MCF 10A (cell line): ENCODE measurements around the gene PRKCZ. TPM values are rescaled to one million over a fixed set of nuclear protein-coding genes. Genes with fewer than 3 reads are reported as not detected.

ENCODE experiments used
- BruUV-seq: library from RNA; stranded (reverse); fragments of 400-500 nt; replicated peaks from 2 replicates; lab custom pipeline; 2021; lab: Mats Ljungman, UMichigan
- CTCF ChIA-PET: fragments of 300-600 bp; sonication (Branson Sonifier 250); formaldehyde crosslinking; extraction: SDS; loops from one replicate; lab custom pipeline; 2021; ENCODE audit warnings: antibody characterized with exemption, inconsistent platforms; lab: Yijun Ruan, JAX
- POLR2A ChIA-PET: fragments of 300-600, 350-650 bp; sonication (Branson Sonifier 250); formaldehyde crosslinking; extraction: SDS; loops from one replicate; lab custom pipeline; 2020; ENCODE audit warnings: antibody characterized with exemption, inconsistent platforms; lab: Yijun Ruan, JAX
- DNase-seq: peaks from one replicate; pipeline ENCODE4 v3.0.0-alpha.2; 2018; ENCODE audit not compliant: unreplicated experiment
- H3K27ac Mint-ChIP-seq: one replicate; pipeline ENCODE4 v1.8.0; 2022; ENCODE audit warnings: mild to moderate bottlenecking, low read depth, mixed read lengths; ENCODE audit not compliant: unreplicated experiment
- H3K27me3 Mint-ChIP-seq: one replicate; pipeline ENCODE4 v1.8.0; 2022; ENCODE audit warnings: mixed read lengths; ENCODE audit not compliant: insufficient read depth, unreplicated experiment
- H3K36me3 Mint-ChIP-seq: one replicate; pipeline ENCODE4 v1.8.0; 2022; ENCODE audit warnings: mild to moderate bottlenecking, moderate library complexity, mixed read lengths; ENCODE audit not compliant: insufficient read depth, unreplicated experiment
- H3K4me1 Mint-ChIP-seq: one replicate; pipeline ENCODE4 v1.8.0; 2022; ENCODE audit warnings: mixed read lengths; ENCODE audit not compliant: insufficient read depth, unreplicated experiment
- H3K4me3 Mint-ChIP-seq: one replicate; pipeline ENCODE4 v1.8.0; 2022; ENCODE audit warnings: mild to moderate bottlenecking, moderate library complexity, mixed read lengths; ENCODE audit not compliant: unreplicated experiment
- H3K9me3 Mint-ChIP-seq: one replicate; pipeline ENCODE4 v1.8.0; 2022; ENCODE audit warnings: mixed read lengths; ENCODE audit not compliant: unreplicated experiment
- CTCF ChIP-seq: fragments of 200-600 bp; IDR thresholded peaks from one replicate; pipeline ENCODE4 v1.8.0; 2022; ENCODE audit warnings: antibody characterized with exemption, mild to moderate bottlenecking; ENCODE audit not compliant: unreplicated experiment
- intact Hi-C: fragments of 100-400 bp; cut with micrococcal nuclease; formaldehyde crosslinking; loops from 2 replicates; pipeline ENCODE4 v1.14.1; 2022
- total RNA-seq: library from RNA; stranded (reverse); gene quantifications from 2 replicates; pipeline ENCODE4 v1.2.3, GENCODE V29; 2022

The PRKCZ gene
- total RNA-seq, 1 experiment from 2014 or later, result 24.9 TPM

GRCh38 chr1:2016123-2016522 is 34.1 kb upstream of the PRKCZ start:
- CTCF ChIA-PET, result interaction anchor here (0.8 kb wide), 1 partner anchor 31 kb away, joined by 3 read pairs; no protein-coding TSS in a partner anchor
- H3K36me3 Mint-ChIP-seq, result no peaks in the 10 kb centered on the region
- peaks cover 9% of the 10 kb centered on the region for H3K4me1 Mint-ChIP-seq

GRCh38 chr1:2018217-2019171 is 31.7 kb upstream of the PRKCZ start:
- Mint-ChIP-seq H3K4me3 (peak overlapping the region; percentile 44), H3K27me3 (peaks cover 51% of the 10 kb centered on the region), H3K36me3 (no peaks in the 10 kb centered on the region), H3K27ac (no peak overlapping the region), H3K9me3 (no peaks in the 10 kb centered on the region), H3K4me1 (peaks cover 9% of the 10 kb centered on the region)
- intact Hi-C loops, result no loop called here
- DNase-seq, result no peak
- CTCF ChIA-PET, result interaction anchor here (0.9 kb wide), 1 partner anchor 26 kb away, joined by 3 read pairs; no protein-coding TSS in a partner anchor
- POLR2A ChIA-PET, result no interaction called here
- TF ChIP-seq CTCF, result no peak
- BruUV-seq, result no TSS peak

More at GRCh38 chr1:2016123-2016522, 34.1 kb upstream of the PRKCZ start:
- no peak for TF ChIP-seq CTCF
- BruUV-seq, result no TSS peak
- Mint-ChIP-seq H3K27me3 (peaks cover 40% of the 10 kb centered on the region), H3K27ac (no peak overlapping the region), H3K9me3 (no peaks in the 10 kb centered on the region), H3K4me3 (no peak overlapping the region)
- POLR2A ChIA-PET, result no interaction called here
- intact Hi-C loops, result no loop called here
- no peak for DNase-seq

- no TSS peak for BruUV-seq
- CTCF ChIA-PET, result interaction anchor here (0.9 kb wide), 1 partner anchor 26 kb away, joined by 3 read pairs; no protein-coding TSS in a partner anchor
- Mint-ChIP-seq H3K27ac (no peak within 1 kb of the TSS), H3K27me3 (peaks cover 51% of the 10 kb centered on the region), H3K36me3 (no peaks in the 10 kb centered on the region), H3K9me3 (no peaks in the 10 kb centered on the region), H3K4me3 (peak within 1 kb of the TSS; percentile 44), H3K4me1 (peaks cover 9% of the 10 kb centered on the region)
- intact Hi-C loops, result no loop called here
- POLR2A ChIA-PET, result no interaction called here
- DNase-seq, result no peak
- TF ChIP-seq CTCF, result no peak
Observed at GRCh38 chr1:2019172-2019543, 31.1 kb upstream of the PRKCZ start, which contains the start of gene GABRD. Gene GABRD (plus strand): TSS chr1:2019345. CDS start chr1:2019424, 79 bp downstream.
